Stimulated activated CD8-positive, alpha-beta memory T cell treated with anti-CD3 and anti-CD28 coated beads, Interleukin-7, amount 100 ng/mL, for 1 hour (primary cell): ENCODE data around the gene BICDL2.

Experiments used
- DNase-seq, 2 donors: peaks; one replicate each; pipeline ENCODE4 v3.0.0-alpha.2; 2020; ENCODE audit warnings: low read depth in 2 of 2

The BICDL2 gene

DNA sequence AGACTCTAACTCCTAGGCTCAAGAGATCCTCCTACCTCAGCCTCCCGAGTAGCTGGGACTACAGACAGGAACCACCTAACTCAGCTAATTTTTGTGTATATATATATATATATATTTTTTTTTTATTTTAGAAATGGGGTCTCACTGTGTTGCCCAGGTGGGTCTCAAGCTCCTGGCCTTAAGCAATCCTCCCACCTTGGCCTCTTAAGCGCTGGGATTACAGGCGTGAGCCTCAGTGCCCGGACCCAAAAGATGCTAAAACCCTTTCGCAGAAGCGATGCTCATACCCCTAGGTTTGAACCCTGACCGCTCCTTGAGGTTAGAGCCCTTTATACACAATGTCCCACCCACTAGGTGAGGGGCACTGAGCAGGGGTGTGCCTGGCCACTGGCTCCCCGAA, 26.2 kb downstream of the BICDL2 start:
- DNase-seq: no peak

DNA sequence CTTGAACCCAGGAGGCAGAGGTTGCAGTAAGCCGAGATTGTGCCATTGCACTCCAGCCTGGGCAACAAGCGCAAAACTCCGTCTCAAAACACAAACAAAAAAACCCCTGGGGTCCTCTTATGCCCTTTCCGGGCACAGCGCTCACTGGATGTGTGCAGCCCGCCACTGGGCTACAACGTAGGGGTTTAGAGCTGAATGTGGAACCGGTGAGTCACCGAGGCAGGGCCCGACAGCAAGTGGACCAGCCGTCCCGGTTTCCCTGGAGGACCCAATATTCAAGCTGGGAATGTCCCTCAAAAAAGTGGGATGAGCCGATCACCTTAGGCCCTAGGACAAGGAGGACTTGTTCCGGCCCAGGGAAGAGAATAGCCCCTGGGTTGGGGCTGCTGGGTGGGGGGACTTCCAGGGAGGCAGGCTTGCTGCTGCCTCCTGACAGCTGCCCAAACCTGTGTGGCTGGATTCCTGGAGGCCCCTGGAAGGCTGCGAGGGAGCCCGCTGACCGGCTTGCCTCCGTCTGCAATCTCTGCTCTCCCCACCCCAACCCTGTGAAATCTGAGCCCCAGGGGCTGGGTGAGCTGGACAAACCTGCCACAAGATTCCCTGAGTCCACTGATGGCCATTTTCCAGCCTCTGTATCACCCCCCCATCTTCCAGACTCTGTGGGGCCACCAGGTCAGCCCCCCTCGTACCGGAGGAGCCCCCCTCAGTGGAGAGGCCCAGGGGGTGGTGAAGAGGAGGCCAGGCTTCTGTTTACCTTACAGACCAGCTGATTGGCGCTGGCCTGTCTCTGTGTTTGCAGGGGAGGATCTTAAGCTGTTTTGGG, 27.0 kb downstream of the BICDL2 start:
- no peak for DNase-seq

DNA sequence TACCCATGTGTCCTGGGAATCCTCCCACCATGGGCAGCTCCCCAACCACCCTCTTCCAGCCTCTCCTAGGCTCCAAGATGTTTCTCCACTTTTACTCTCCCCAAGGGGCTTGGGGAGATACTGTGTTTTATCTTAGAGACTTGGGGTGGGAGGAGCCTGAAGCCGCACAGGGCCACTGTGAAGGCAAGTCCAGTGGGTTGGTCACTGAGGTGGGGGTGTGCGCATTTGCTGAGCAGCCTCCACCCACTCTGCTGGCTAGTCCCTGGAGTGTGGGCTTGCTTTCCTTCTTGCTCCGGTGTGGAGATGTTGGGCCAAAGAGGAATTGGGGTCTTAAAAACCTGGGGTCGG, 28.1 kb downstream of the BICDL2 start:
- DNase-seq: no peak

DNA sequence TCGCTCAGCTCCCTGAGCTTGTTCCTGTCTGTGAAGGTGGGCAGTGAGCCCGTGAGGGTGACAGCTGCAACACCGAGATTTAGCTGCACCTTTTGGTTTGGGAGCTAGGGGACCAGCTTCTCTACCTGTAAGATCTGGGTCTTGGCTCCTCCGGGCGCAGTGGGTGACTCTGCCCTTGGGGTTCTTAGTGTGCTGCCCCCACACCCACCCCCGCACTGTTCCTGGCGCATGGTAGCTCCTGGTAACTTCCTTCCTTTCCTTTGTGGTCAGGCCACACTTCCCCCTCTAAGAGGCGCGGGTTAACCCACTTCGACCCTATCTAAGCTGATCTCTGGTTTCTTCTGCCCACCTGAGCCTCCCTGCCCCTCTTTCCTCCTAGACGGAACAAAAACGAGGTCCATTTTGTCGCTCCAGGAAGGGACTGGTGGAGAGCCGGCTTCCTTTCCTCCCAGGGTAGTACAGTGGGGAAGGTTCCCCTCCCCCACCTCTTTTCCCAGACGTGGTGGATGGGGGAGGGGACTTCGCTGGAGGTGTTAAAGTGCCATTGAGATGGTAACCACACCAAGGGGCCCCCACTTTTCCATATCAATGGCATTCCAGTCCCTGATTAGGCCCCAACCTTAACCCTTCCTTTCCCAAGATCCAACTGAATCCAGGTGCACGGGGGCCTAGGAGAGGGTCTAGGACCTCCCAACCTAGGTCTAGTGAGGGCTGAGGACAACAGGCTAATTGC, 28.6 kb downstream of the BICDL2 start:
- DNase-seq: no peak

DNA sequence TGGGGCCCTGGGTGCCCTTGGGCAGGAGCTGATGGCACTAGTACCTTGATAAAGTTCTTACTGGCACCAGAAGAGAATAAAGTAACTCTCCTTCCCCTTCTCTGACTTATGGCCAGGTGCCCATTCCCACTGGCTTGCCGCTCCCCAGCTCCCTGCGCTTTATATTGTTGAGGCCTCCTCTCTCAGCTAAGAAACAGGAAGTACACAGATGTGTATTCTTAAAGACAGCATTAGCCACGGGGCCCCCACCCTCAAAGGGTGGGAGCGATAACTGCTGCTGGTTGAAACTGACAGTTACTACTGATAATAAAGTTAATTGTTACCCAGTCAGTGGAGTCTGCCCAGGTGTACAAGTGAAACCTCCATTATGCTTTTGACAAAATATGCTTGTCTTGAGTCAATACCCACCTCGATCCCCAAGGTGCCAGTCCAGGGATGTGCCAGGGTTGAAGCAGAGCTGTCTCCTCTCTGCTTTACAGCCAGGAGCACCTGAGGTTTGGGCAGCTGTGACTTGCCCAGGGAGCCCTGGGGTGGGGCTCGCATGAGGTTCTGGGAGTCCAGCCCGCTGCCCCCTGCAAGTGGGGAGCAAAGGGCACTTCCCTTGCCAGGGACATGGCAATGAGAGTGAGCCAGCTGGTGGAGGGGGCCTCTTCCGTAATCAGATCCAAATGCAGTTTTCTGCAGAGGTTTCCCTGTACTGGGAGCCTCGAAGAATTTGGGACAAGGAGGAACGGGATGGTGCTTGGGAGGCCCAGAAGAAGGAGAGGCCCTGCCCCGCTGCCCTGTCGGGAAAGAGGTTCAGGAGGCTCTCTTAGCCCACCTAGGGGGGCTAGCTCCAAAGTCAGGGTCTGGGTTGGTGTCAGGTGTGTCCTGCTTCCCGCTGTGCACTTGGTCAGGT, 29.4 kb downstream of the BICDL2 start:
- no peak for DNase-seq

DNA sequence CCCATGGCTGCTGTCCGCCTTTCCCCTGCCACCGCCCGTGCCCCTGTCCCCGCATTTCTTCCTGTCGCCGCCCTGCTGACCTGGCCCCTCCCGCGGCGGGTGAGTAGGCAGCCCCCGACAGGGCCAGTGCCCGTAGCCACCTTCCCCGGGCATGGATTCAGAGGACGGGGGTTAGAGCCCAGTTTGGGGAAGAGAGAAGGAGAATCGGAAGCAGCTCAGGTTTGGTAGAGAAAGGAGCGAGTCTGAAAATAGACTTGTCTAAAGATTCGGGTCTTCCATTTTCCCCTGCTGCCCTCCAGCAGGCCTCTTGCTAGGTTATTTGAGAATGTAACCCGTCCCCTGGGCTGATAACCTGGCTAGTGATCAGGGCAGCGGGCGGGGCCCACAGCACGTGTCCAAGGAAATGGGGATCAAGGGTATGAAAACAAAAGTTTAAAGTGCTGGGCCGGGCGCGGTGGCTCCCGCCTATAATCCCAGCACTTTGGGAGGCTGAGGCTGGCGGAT, 31.9 kb downstream of the BICDL2 start:
- DNase-seq: no peak

DNA sequence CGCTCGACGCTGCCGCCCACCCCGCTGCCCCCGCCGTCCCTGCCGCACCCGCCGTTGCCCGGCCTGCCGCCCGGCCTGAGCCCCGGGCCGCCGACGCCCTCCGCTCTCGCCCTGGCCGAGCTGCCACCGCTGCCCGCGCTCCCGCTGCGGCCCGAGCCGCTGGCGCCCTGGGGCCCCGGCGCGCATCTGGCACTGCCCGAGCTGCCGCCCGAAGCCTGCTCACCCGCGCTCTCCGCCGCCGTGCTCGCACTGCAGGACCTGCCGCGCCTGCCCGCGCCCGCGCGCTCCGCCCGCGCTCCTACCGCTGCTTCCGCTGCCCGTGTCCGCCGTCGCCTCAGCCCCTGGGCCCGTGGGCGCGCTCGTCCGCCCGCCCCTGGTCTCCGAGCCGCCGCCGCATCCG, 32.4 kb downstream of the BICDL2 start:
- no peak for DNase-seq

DNA sequence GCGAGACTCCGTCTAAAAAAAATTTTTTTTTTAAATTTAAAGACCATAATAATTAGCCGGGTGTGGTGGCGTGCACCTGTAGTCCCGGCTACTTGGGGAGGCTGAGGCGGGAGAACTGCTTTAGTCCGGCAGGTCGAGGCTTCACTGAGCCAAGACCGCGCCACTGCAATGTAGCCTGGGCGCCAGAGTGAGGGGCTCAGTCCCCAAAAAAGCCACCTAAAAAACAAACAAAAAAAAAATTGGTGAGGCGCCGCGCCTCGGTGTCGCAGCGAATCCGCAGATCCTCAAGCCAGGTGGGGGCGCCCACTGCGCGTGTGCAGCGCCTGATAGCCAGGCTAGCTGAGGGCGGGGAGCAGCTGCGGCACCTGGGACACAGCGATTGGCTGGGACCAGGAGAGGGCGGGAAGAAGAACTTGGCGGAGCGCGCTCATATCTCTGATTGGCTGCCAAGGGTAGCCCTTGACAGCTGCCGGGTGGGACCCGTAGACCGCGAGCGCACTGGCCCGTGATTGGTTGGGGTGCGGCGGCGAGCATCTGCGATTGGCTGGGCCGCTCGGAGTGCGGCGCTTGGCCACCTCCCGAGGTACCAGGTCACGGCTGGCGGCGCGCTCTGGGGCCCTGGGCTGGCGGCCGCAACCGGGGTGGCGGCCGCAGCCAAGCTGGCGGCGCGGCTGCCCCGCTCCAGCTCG, 33.0 kb downstream of the BICDL2 start:
- peak; percentile 89 to 91 for DNase-seq

DNA sequence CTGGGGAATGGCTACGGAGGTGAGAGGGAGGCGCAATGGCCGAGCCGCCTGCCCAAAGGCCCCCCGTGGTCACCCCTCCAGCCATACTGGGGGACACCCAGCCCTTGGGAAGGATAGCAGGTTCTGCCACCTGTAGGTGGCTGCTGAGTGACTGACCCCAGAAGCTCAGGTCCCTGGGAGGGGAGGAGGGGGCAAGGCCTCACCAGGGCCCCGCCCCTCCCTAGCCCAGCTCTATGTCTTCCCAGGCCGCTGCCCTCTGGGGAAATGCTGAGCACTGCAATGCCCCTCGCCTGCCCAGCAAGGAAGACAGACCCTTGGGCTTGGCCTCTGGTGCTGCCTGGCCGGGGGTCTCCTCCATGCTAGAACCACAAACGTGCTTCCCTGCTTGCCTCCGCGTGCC, 35.4 kb downstream of the BICDL2 start:
- no peak for DNase-seq

DNA sequence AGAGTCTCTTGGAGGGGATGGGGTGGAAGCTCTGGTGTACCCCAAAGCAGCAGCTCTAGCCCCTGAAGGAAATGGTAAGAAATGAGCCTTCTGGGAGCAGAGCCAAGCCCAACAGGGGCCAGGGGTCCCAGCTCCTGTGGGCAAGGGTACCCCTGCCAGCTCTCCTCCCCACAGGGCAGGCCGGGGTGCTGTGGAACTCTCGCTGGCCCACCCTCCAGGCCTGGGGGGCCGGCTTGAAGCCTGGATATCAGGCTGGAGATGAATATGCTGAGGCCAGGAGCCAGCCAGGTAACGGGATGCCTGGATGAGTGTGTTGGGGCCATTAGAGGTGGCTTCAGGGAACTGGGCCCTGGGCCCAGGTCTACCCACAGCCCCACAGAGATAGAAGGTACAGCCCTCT, 36.2 kb downstream of the BICDL2 start:
- DNase-seq: no peak

DNA sequence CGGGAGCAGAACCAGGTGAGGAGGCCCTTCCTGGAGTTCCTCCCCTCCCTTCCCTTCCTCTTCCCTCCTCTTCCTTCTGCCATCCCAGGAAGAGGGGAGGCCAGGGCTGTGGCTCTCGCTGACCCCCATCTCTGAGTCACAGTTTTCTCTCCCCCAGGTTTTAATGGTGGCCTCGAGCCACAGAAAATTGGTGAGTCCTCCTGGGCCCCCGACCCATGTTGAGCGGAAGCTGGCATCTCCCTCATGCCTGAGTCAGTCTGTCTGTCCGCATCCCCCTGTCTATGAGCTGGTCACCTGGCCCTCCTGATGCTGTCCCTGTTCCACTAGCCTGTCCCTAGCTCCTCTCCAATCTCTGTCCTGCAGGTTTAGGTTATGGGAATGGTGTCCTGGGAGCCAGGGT, 36.8 kb downstream of the BICDL2 start:
- DNase-seq: no peak

DNA sequence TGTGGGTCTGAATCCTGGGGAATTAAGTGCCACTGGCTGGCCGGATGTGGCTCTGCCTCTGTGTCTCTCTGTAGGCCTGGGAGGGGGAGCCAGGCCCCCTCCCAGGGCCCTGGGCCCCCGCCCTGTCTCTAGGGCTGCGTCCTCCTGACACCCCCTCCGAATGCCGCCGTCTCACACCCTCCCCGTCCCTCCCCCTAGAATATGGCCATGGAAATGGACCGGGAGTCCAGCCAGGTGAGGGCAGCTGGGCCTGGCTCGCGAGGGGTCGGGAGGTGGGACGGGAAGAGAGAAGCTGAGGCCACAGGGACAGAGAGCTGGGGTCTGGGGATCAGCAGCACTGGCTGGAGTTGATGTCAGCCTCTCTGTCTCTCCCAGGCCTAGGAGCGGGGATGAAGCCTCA, 40.4 kb downstream of the BICDL2 start:
- no peak for DNase-seq

DNA sequence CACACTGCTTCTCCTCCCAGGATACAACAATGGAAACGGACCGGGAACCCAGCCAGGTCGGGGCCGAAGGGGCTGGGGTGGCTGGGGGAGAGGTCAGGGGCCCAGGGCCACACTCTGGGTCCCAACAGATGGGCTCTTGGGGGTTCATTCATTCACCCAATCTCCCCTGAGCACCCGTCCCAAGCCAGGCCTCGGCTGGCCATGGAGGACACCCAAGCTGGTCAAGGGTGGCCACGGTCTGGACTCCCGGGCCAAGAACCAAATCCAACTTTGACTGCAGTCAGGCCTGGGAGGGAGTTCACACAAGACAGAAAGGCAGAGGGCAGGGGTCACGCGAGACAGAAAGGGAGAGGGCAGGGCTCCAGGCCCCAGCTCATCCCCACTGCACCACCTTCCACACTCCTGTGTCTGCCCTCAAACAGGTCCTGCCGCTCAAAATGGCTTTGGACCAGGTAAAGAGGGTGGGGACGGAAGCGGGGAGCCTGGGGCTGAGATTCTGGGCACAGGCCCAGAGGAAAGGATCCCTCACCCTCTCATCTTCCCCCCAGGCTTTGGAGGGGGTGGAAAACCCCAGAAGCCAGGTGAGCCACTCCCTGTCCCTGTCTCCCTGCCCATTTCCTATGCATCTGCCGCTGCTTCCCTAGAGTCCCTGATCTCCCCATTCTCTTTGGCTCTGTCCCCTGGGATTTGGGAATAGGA, 44.2 kb downstream of the BICDL2 start:
- DNase-seq: no peak

DNA sequence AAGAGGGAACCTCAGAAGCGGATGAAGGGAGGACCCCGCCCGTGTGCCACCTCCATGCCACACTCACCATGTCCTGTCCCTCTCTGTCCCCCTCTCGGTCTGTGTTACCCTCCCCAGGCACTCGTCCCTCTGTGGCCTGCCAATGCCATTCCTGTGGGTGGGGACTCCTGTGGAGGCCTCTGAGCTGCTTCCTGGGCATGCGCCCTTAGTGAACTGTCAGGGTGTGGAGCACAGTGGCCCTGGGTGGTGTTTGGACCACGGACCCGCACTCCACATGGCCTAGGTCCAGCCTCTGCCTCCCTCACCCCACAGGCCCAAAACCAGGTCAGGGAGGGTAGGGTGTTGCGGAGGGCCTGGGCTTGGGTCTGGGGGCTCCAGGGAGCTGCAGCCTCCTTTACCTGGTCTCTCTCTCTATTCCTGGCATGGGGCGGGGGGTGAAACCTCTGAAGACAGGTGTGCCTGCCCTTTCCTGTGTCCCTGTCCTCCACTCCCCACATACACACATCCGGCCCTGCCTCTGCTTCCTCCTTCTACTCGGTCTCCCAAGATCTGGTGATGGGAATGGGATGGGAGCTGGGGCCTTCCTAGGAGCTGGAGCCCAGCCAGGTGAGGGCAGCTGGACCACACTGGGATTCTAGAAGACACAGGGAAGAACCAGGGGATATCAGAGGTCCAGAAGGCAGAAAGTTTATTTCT, 45.0 kb downstream of the BICDL2 start:
- no peak for DNase-seq

DNA sequence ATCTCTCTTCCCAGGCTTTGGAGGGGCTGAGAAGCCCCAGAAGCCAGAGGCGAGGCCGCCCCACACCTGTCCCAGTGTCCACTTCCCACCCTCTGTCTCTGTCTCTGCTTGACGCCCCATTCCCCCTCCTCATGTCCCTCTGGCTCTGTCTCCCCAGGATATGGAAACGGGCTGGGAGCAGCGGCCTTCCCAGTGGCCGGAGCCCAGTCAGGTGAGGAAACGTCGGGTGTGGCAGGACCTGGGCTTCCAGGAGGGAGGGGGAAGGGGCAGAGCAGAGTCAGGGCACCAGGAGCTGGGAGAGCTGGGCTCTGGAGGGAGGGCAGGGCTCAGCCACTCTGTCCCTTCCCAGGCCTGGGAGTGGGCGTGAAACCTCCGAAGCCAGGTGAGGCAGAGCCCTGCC, 45.9 kb downstream of the BICDL2 start:
- DNase-seq: no peak

DNA sequence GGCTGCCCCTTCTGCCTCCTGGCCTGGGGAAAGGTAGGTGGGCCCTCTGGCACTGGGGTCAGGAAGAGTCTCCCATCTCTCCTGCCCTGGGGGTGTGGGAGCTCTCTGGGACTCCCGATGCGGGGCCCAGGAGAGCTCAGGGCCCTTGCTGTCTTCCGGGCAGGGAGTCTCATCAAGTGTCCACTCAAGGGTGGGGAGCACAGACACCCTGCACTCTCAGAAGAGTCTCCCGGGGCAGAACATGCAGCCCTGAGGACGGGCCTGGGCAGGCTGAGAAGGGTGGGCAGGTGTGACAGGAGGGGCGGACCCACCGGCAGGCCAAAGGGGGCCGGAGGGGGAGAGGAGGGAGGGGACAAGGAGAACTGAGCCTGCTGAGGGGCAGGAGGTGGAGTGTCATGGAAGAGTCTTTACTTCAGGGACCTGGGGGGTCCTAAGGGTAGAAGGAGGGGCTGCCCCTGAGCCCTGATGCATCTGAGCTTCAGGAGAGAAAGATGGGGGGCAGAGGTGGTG, 48.1 kb downstream of the BICDL2 start:
- DNase-seq: no peak

DNA sequence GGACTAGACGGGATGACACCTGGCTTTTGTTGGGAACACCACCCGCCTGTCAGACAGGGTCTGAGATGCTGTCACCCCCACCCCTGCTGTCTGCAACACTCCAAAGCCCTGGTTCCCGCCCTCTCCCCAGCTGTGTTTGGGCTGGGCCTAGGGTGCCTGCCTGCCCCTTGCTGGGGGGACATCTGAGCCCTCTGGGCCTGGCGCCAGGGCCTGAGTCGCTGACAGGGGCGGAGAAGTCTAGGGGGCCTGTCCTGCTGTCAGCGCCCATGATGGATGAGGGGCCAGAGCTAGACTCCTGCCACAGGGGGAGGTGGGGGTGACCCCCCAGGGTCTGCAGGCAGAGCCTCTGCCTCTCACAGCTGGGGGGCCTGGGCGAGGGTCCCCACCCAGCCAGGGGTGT, 48.9 kb downstream of the BICDL2 start:
- no peak for DNase-seq

DNA sequence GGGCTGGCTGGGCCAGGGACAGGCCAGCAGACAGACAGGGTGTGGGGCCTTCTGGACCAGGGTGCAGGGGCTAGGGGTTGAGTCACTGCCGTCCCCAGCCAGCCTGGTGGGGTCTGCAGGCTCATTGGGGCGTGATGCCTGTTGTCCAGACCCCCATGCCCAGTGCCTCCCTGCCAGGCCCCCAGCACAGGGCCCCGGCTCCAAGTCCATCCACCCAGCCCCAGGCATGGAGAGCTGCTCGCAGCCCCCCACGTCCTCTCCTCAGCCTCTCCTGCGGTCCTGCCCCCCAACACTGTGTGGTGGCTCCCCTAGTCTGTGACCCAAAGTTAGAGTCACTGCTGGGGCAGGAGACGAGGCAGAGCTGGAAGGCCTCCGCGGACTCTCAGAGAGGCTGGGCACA, 49.5 kb downstream of the BICDL2 start:
- DNase-seq: no peak

DNA sequence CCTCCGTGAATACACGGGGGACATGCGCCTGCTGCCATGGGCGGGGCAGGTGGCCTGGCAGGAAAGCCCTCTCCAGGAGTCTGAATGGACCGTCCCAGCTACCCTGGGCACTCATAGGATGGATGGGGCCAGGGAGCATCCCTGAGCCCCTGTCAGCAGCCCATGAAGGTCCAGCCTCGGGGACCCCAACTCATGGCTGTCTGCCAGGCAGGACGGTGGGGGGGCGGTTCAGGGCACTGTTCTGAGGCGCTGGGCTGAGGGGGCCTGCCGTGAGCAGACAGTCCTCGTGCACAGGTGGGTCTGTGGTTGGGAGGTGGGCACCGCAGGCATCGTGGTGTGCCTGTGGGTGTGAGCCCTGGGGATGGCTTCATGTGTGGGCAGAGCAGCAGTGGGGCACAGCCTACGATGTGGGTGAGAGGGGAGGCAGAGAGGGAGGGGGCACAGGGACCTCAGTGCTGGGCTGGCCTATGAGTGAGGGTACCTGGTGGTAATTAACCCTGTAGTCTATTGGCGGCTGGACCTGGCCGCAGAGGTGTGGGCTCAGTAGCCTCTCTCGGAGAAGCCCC, 50.0 kb downstream of the BICDL2 start:
- DNase-seq: no peak

DNA sequence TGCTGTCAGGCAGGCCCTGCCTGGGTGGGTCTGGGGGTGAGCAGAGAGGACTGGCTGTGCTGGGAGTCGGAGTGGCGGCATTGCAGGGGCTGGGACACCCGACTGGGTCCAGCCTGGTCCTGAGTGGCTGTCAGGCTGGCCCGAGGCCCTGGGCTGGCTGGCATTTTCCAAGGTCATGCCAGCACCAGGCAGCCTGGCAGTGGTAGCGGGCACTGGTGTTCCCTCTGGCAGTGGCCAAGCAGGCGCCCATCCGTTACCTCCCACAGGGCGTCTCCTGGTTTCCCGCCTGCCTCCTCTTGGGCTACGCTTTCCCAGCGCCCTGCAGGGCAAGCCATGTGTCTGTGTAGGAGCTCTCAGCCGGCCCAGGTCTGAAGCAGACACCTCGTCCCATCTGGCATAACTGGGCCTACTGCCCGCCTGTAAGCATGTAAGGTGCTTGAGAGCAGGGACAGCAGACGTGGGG, 50.8 kb downstream of the BICDL2 start:
- DNase-seq: no peak
